DLD1 (cell line): ENCODE data around the gene ING4.

ENCODE experiments used
- in situ Hi-C: cut with HindIII; loops from 2 replicates; pipeline ENCODE4 v1.10.0; 2017; ENCODE audit warnings: low sequenced_read_pairs

Gene ING4

DNA sequence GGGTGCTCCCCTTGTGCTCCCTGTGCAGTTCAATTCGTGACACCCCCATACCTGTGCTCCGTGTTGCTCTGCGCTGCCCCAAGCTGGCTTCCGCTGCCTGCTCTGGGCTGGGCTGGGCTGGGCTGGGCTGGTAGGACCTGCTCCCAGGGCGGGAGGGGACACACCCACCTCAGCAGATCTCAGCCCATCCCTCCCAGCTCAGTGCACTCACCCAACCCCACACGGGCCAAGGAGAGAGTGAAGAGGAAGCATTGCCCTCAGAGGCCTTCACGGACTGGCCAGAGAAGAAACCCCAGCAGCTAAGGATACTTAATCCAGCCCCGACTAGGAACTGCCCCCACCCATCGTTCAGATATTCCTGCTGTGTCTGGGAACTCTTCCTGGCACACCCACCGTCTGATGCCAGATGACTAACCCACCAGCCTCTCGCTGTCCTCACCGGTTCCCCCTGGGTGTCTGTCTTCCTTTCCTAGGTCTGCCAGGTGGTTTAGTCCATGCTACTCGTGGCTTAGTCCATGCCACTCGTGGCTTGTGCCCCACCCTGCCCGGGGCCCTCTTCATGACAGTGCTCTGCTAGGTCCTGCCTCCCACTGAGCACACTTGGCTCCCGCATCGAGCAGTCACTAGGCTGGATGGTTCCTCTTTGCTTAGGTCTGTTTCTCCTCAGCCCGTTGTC, 26.9 kb downstream of the ING4 start, which contains the start of gene LPAR5:
LPAR5 (minus strand) TSS at position 104 of the 676 bp plus-strand sequence. CDS start 14,711 bp downstream, outside the sequence.
- in situ Hi-C loops: no loop called here

DNA sequence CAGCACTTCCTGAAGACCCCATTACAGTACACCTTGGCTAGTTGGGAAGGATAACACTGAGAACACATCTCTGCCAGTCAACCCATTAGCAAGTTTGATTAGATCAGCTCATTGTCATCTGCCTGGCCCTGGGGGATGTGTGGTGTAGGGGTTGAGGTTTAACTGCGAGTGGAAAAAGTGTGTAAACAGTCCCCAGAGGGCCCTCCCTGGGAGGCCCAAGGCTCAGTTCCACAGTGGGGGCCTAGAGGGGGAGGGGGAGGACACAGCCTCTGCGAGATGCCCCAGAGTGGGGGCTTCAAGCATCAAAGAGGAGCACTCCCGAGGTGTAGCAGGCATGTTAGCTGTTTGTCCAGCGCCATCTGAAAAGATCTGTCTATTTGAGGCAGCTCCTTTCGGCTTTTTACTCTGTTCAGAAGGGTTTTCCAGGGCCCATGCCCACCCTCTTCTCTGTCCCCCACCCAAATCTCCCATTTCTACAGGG, 27.5 kb downstream of the ING4 start:
- in situ Hi-C loops: no loop called here

DNA sequence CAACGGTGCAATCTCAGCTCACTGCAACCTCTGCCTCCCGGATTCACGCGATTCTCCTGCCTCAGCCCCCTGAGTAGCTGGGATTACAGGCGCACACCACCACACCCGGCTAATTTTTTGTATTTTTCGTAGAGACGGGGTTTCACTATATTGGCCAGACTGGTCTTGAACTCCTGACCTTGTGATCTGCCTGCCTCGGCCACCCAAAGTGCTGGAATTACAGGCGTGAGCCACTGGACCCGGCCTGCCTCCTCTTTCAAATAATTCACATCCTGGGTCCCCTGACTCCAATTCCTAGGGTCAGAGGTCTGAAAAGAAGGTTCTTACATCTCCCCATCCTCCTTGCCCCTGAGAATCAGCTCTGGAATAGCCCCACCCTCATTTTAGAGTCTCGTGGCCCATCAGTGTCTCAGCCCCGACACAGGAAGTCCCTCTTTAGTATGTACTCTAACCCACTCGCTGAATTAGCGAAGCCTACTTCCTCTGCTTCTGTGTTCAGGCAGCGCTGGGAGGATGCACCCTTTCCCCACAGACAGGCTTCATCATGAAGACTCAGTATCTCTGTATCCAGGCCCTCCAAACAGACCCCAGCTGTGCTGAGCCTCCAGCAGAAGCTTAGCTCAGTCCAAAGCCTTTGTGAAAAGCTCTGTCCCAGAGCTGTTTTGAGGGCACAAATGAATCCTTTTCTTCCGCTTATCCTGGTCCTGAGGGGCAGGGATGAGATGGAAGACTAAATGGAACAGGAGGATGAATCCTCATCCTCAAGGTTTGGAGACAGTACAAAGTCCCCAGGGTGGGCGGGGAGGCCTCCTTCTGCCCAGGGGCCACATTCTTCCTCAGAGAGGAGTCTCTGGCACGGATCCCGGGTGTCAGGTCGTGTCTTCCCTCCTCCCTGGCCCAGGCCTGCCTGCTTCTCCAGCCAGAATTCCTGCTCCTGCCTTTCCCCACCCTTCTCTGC, 30.6 kb downstream of the ING4 start:
- in situ Hi-C loops: no loop called here

DNA sequence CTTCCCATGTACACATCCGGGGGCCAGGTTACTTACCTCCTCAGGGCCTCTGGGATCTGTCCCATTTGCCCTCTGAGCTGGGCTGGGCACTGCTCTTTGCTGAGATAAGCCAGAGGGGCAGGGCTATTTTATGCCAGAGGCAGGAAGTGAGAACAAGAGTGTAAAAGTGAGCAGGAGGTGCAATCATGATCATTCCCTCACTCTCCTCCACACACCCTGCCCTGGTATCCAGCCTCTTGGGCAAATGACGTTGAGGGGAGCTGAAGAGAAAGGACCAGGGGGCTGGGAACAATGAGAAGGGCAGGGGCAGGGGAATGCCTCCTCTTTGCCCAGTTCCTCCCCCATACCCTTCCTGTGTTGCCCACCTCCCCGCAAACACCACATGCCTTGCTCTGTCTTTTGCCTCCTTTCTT, 31.4 kb downstream of the ING4 start:
- in situ Hi-C loops: no loop called here

DNA sequence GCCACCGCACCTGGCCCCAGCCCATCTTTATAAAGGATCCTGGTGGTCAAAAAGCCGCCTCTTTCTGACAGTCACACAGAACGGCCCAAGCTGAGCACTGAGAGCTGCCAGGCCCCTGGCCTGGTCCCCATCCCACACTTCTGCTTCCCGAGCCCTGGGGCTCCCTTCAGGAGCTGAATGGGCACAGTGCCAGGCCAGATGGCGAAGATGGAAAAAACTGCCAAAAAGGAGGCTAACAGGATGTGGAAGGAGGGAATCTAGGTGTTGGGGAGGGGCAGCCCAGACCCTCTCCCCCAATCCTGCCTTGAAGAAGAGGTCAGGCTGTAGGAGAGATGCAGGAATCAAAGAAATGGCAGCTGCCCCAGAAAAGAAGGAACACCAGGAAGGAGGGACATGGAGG, 32.2 kb downstream of the ING4 start:
- in situ Hi-C loops: no loop called here

DNA sequence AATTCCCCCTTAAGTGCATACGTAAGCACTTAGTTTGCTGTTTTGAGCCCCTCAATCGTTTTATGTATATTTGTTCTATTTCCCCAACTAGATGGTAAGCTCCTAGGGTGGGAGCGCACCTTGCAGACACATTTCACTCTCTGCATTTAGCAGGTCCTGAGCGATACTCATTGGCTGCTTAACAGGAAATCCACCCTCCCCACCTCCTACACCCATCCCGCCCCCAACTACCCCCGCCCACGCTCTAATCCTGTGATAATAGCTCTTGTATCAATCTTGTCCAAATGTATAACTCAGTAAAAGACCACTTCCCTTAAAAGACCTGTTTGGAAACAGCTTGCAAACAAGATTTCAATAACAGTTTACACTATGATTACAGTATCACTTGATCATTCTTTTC, 35.3 kb downstream of the ING4 start:
- in situ Hi-C loops: no loop called here

DNA sequence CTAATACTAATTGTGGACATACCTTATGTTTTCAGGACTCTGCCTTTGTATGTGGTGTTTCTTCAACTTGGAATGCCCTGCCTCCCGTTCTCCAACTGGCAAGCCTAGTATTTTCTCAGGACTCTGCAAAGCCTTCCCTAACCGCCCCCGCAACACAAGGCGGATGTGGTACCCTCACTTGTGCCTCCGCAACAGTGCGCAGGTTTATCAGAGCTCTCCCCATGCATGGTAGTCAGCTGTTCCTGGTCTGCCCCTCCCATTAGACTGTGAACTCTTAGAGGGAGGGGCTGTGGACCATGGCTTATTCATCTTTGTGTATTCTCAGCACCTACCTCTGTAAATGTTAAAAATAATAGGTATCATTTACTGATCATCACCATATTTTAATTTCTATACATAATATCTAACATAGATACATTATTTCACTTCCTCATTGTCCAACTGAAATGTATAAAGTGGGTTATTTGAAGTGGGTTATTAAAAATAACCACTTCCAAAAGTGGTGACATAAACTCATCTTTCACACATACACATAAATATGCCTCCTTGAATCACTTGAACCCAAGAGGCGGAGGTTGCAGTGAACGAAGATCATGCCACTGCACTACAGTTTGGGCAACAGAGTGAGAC, 36.1 kb downstream of the ING4 start:
- in situ Hi-C loops: no loop called here

DNA sequence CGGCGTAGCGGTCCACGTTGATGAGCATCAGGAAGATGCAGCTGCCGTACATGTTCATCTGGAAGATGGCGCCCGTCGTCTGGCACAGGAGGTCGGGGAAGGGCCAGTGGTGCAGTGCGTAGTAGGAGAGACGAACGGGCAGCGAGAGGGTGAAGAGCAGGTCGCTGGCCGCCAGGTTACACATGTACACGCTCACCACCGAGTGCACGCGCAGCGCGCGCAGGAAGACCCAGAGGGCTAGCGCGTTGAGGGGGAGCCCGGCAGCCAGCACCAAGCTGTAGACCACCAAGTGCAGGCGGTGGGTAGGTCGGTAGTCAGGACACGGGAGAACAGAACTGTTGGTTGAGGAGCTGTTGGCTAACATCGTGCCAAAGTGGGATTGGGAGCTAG, 42.0 kb downstream of the ING4 start:
- in situ Hi-C loops: no loop called here

DNA sequence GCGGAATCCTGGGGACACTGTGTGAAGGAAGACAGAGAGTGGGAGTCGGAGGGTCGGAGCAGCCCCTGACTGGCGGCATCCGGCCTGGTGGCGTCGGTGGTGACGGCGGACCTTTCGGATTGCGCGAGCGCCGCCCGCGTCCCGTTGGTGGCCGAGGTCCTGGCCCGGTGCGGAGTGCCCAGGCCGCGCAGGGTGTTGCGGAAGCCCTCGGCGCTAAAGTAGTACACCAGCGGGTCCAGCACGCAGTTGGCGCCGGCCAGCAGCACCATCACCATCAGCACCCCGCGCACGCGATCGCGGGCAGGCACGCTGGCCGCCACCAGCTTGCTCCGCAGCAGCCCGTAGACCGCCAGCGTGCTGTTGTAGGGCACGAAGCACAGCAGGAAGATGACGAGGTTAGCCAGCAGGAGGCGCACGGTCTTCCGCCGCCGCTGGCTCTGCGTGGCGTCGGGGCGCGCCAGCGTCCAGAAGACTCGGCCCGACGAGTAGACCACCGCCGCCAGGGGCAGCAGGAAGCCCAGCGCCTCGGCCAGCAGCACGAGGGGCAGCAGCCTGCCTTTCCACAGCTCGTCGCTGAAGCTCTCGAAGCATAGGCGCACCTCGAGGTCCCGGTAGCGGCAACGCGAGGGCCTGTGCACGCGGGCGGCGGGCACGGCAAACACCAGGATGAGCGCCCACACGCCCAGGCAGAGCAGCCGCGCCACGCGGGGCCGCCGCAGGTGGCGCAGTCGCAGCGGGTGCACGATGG, 42.6 kb downstream of the ING4 start:
- in situ Hi-C loops: no loop called here

DNA sequence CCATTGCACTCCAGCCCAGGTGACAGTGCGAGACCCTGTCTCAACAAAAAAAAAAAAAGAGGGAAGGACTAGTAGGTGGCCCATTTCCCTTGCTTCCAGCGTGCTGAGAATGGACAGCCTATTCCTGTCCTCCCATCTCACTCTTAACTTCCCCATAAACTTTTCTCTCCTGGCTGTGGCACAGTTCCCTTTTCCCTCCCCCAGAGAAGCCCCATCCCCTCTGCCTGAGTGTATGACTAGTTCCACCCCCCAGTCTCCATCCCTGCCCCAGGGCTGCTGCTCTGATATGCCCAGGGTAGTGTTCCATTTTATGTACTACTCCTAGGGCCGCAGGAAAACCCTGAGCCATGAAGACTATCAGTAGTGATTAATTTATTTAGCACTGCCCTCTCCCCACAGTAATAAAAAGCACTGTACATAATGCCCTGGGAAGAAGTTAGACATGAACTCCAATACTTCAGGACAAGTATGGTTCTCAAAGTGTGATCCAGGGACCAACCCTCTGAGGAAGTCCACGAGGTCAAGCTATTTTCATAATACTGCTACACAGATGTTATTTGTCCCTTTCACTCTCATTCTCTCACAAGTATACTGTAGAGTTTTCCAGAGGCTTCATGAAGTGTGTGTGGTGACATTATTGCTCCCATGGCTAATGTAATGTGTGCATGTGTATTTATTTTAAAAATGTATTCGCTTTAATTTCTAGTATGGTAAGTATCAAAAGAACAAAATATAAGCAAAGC, 44.3 kb downstream of the ING4 start:
- in situ Hi-C loops: no loop called here

DNA sequence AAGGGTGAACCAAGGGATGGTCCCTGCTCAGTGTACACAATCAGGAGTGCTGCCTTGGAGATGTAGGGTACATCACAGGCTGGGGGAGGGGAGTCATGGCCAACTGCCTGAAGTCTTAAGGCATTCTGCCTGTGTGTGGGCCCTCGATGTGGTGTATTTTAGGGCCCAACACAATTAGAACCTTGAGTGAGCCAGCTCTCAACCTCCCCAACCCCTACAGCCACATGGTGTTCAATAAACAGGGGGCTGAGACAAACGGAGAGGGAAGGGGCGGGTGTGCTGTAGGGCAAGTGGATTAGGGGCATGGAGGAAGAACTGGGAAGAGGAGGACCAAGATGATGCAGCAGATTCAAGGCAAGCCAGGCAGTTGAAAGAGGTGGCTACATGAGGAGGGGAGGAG, 47.1 kb downstream of the ING4 start:
- in situ Hi-C loops: no loop called here

DNA sequence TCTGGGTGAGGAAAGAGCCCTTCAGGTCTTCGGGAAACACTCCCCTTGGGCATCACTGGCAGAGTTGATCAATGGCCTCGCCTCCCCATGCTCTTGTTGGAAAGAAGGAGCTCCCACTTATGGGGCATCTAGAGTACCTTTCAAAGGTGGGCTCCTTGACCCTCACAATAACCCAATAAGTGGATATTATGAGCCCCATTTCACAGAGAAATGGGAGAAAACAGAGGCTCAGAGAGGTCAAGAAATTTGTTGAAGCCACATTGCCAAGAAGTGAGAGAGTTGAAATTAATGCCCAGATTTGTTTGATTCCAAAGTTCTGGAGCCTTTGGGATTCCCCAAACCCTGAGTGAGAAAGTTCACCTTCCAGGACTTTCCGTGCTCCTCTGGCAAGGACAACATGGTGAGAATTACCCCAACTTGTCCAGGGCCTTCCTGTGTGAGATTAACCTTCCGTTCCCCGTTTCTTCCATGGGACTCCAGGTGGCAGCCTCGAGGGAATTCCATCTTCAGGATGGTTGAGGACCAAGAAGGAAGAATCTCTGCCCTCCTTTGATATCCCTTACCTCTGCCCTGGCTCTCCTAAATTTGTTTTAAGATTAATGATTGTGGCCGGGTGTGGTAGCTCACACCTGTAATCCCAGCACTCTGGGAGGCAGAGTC, 48.3 kb downstream of the ING4 start:
- in situ Hi-C loops: no loop called here

DNA sequence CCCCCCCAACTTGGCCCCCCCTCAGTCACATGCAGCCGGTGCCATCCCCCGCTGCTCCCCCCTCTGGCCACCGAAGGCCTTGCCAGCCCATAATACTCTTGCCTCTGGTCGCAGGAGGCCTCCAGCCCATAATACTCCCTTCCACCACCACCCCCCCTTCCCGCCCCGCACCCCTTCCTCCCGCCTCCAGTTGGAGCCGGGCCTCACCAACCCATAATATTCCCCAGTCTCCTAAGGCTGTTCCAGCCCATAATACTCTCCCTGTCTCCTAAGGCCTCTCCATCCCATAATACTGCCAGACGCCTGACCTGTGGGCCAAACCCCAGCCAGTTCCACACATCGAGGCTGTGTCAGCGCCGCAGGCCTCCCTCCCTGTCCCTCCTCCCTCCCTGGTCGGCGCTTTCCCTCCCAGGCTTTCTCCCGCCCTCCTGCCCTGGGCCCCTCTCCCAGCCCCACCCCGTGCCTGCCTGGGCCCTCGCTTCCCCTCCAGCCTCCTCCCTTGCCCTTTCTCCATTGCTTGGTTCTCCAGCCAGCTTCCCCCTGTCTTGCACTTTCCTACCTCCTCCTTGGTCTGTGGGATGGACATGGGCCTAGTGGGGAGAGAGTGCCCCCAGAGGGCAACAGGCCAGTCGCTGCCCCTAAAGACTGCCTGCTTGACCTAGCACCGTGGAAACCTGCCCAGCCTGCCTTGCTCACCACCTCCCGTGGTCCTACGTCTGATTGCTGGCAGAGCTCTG, 49.0 kb downstream of the ING4 start:
- in situ Hi-C loops: no loop called here

DNA sequence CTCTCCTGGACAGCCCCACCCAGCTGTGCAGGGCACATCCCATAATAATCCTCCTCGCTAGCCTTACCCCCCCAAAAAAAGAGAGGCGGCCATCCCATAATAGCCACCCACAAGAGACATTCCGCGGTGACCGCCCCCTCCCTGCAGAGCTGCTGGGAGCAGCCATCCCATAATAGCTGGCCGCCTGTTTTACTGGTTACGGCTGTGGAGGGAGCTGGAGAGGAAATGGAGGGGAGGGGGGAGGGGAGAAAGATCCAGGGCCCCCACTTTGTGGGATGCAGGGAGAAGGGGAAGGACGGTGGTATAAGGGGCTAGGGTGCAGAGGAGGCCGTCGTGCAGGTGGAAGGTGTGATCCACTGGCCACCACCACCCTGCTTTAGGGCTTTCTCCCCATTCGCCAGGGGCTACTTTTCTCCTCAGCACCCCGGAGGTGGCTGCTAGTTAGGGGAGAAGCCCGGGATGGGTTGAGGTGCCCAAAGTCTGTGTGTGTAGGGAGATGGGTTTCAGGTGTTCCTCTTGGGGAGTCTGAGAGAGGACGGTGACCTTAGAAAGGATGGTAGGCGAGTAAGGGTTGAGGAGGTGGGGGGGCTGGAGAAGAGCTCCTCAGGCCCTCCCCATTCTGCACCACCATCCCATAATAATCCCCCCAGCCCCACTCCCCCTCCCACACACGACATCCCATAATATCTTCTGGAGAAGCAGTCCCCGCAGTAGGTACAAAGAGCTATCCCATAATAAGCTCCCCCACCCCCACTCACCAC, 49.7 kb downstream of the ING4 start:
- in situ Hi-C loops: no loop called here

DNA sequence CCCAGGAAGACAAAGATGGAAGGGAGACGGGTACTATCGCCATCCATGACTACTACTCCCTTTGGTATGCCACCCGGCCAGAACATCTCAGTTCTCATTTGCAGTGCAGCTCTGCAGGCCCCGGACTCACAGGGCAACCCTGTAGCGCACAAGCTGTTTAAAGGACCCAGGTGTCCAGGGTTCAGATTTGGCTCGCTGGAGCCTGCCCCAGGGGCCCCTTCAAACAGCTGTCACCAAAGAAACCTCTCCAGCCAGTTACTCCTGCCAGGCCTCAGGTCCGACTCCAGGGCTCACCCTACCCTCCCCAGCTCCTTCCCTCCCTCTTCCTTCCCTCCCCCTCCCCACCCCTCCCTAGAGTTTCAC, 50.3 kb downstream of the ING4 start:
- in situ Hi-C loops: no loop called here

DNA sequence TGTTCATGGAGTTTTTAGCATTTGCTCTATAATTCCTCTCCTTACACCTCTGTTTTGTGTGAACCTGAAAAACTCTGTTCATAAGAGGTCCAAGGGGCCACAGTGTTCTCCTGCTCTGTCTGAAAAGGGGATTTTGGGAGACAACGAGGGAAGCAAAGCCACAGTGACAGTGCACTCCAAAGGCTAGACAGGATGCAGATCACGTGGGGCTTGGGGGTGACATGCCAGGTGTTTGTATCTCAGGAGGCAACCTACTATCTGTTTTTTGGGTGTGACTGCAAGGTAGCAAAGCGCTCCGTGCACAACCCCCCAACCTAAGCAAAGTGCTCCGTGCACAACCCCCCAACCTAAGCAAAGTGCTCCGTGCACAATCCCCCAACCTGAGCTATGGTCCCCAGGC, 50.7 kb downstream of the ING4 start:
- in situ Hi-C loops: no loop called here

DNA sequence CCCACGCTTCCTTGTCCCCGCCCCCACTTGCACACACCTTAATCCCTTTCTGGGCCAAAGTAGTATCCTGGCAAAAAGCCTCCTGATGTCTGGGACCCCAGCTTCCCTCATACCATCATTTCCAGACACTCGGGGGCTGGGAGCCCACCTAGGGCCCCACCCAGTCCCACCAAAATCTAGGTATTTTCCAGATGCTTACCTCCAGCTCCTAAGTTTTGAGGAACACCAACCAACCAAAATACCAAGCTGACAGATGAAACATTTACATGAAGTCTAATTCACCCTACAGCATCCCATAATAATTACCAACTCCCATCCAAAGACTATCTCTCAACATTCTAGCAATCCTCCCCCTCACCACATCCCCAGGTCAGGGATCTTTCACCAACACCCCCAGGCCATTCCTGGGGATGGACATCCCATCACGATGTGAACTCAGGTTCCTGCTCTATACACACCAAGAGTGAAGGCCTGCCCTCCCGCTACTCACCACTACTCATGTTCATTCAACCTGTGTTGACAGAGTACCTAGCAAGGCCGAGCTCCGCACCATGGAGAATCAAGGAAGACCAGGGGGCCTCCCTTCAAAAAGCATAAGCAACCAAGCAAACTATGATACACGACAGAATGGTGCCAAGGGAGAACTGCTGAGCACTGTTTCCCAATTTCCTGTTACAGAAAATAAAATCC, 54.2 kb downstream of the ING4 start:
- in situ Hi-C loops: no loop called here
